Activated CD8-positive, alpha-beta T cell treated with anti-CD3 and anti-CD28 coated beads for 36 hours (primary cell): Measurements from ENCODE around the gene AHRR. TPM values are rescaled to one million over a fixed set of nuclear protein-coding genes. Genes with fewer than 3 reads are reported as not detected.

Source experiments
- ATAC-seq: fragments of 200-7000 bp; cut with Tn5 transposase; one replicate; pipeline ENCODE4 v1.10.0; 2021; ENCODE audit warnings: mild to moderate bottlenecking, moderate library complexity
- CTCF ChIA-PET: fragments of 350-600 bp; sonication (Branson Sonifier 250); formaldehyde crosslinking; loops from one replicate; lab custom pipeline; 2021; ENCODE audit warnings: antibody characterized with exemption; lab: Charles Lee
- POLR2A ChIA-PET: fragments of 350-600 bp; sonication (Branson Sonifier 250); formaldehyde crosslinking; loops from one replicate; lab custom pipeline; 2021; ENCODE audit warnings: antibody characterized with exemption; lab: Charles Lee
- DNase-seq: peaks from one replicate; pipeline ENCODE4 v3.0.0-alpha.2; 2020
- H3K27ac Mint-ChIP-seq: one replicate; pipeline ENCODE4 v1.8.0; 2021; ENCODE audit warnings: mild to moderate bottlenecking, mixed read lengths
- H3K27me3 Mint-ChIP-seq: one replicate; pipeline ENCODE4 v1.8.0; 2021; ENCODE audit warnings: mixed read lengths
- H3K36me3 Mint-ChIP-seq: one replicate; pipeline ENCODE4 v1.8.0; 2021; ENCODE audit warnings: low read depth, mixed read lengths
- H3K4me1 Mint-ChIP-seq: one replicate; pipeline ENCODE4 v1.8.0; 2021; ENCODE audit warnings: low read depth, mixed read lengths
- H3K4me3 Mint-ChIP-seq: one replicate; pipeline ENCODE4 v1.8.0; 2021; ENCODE audit warnings: mild to moderate bottlenecking, moderate library complexity, mixed read lengths
- H3K9me3 Mint-ChIP-seq: one replicate; pipeline ENCODE4 v1.8.0; 2021; ENCODE audit warnings: mixed read lengths
- intact Hi-C: fragments of 100-400 bp; cut with micrococcal nuclease; formaldehyde crosslinking; loops from one replicate; pipeline ENCODE4 v1.10.0; 2022
- total RNA-seq, 2 experiments: library from RNA; stranded (reverse); gene quantifications; one replicate each; pipeline ENCODE4 v1.2.3, GENCODE V29; 2021
- TF ChIP-seq, protein P1 (sequence below): fragments of 200-600 bp; IDR thresholded peaks from one replicate; pipeline ENCODE4 v1.8.0; 2022; ENCODE audit warnings: antibody characterized with exemption, mild to moderate bottlenecking

AHRR gene
- total RNA-seq, 2 experiments from 2014 or later = 26.3 to 27.9 TPM

GRCh38 chr5:359301-359897 lies 37.9 kb downstream of the AHRR start:
- ATAC-seq (no peak), DNase-seq (no peak)
- Mint-ChIP-seq H3K9me3 (peaks cover 1% of the 10 kb centered on the region), H3K27me3 (no peaks in the 10 kb centered on the region), H3K27ac (peak overlapping the region; percentile 5), H3K36me3 (peaks cover 41% of the 10 kb centered on the region), H3K4me1 (peaks cover 3% of the 10 kb centered on the region), H3K4me3 (no peak overlapping the region)
- intact Hi-C loops = no loop called here
- POLR2A ChIA-PET = no interaction called here
- TF ChIP-seq, protein P1, sequence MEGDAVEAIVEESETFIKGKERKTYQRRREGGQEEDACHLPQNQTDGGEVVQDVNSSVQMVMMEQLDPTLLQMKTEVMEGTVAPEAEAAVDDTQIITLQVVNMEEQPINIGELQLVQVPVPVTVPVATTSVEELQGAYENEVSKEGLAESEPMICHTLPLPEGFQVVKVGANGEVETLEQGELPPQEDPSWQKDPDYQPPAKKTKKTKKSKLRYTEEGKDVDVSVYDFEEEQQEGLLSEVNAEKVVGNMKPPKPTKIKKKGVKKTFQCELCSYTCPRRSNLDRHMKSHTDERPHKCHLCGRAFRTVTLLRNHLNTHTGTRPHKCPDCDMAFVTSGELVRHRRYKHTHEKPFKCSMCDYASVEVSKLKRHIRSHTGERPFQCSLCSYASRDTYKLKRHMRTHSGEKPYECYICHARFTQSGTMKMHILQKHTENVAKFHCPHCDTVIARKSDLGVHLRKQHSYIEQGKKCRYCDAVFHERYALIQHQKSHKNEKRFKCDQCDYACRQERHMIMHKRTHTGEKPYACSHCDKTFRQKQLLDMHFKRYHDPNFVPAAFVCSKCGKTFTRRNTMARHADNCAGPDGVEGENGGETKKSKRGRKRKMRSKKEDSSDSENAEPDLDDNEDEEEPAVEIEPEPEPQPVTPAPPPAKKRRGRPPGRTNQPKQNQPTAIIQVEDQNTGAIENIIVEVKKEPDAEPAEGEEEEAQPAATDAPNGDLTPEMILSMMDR = no peak
- CTCF ChIA-PET = no interaction called here

DNA sequence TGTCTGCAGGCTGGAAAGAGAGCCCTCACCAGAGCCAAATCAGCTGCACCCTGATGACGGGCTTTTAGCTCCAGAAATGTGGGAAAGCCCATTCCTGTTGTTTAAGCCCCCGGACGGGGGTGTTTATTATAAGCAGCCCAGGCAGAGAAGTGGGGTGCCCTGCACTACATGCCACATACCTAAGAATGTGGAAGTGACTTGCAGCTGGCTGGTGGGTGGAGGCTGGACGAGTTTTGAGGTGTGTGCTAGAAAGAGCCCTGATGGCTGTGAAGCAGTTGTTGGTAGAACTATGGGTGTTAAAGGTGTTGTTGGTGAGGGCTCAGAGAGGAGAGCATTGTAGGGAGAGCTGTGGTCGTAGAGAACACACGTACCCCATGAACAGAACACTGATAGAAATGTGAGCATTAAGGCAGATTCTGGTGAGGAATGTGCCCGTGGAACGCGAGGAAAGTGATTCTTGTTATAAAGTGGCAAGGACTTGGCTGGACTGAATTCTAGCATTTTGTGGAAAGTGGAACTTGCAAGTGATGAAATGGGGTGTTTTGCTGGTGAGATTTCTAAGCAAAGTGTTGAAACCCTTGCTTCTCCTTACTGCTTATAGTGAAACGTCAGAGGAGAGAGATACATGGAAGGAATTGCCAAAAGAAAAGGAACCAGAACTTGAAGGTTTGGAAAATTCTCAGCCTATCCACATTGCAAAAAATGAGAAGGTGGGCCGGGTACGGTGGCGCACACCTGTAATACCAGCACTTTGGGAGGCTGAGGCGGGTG lies 38.9 kb downstream of the AHRR start:
- peaks cover 5% of the 10 kb centered on the region for H3K9me3 Mint-ChIP-seq
- H3K27me3 Mint-ChIP-seq = no peaks in the 10 kb centered on the region
- H3K27ac Mint-ChIP-seq = no peak overlapping the region
- ATAC-seq (no peak), DNase-seq (no peak)
- peaks cover 3% of the 10 kb centered on the region for H3K4me1 Mint-ChIP-seq
- TF ChIP-seq, protein P1 = no peak
- intact Hi-C loops = no loop called here
- H3K4me3 Mint-ChIP-seq = no peak overlapping the region
- CTCF ChIA-PET = interaction anchor here (1.0 kb wide), 1 partner anchor 19 kb away, joined by 3 read pairs; no protein-coding TSS in a partner anchor
- H3K36me3 Mint-ChIP-seq = peaks cover 47% of the 10 kb centered on the region
- POLR2A ChIA-PET = no interaction called here

DNA sequence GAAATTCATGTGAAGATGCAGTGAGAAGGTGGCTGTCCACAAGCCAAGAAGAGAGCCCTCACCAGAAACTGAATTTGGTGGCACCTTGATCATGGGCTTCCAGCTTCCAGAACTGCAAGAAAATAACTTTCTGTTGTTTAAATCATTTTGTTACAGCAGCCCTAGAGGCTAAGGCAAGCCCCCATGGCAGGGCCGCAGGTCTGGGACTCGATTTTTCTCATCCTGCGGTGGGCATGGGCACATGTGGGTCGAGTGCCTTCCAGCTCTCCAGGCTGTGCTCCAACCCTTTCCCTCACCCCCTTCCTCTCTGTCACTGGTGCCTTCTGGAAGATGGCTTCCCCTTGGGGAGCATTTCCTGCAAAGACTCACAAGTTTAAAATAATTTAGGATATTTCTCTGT lies 40.7 kb downstream of the AHRR start:
- intact Hi-C loops = no loop called here
- H3K4me1 Mint-ChIP-seq = no peaks in the 10 kb centered on the region
- no peak for DNase-seq
- CTCF ChIA-PET = no interaction called here
- ATAC-seq = no peak
- POLR2A ChIA-PET = interaction anchor here (0.9 to 1.1 kb wide), 2 partner anchors 10 to 11 kb away, joined by 3 to 4 read pairs; no protein-coding TSS in a partner anchor
- H3K27me3 Mint-ChIP-seq = no peaks in the 10 kb centered on the region
- TF ChIP-seq, protein P1 = no peak
- H3K9me3 Mint-ChIP-seq = peaks cover 6% of the 10 kb centered on the region
- peaks cover 51% of the 10 kb centered on the region for H3K36me3 Mint-ChIP-seq
- no peak overlapping the region for H3K27ac Mint-ChIP-seq
- no peak overlapping the region for H3K4me3 Mint-ChIP-seq

DNA sequence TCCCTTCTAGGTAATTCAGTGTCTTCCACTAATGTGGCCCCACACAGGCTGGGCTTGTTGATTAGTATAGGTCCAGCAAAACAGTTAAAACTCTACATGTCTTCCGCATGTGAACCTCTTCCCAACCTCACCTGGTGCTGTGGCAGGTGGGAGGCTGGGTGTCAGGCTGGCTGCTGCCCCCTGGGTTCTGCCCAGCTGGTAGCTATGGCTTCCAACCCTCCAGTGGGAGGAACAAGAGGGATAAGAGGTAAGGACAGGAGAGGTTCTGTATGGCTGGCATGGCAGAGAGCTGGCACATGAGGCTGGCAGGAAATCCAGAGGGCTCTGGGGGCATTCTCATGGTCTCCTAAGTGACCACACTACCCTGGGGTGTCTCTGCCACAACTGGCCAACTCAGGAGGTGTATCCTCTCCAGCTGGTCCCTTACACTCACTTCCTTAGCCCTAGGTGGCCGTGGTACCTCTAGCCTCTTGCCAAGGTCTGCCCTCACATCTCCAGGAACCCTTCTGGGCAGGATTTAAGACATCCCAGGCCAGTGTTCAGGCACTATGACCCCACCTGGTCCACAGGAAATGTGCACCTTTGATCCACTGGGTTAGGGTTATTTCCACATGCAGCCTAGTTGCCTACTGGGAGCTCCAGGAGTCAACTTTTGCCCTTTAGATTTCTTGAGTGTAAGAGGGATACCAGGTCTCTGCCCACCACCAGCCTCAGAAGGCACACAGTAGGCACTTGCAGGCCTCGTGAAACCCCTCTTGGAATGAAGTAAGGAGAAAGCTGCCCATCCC lies 41.7 kb downstream of the AHRR start:
- peaks cover 6% of the 10 kb centered on the region for H3K9me3 Mint-ChIP-seq
- no peak overlapping the region for H3K4me3 Mint-ChIP-seq
- DNase-seq (no peak), ATAC-seq (no peak)
- POLR2A ChIA-PET = interaction anchor here (0.7 to 1.1 kb wide), 3 partner anchors 9 to 109 kb away, joined by 3 to 5 read pairs (median 3); no protein-coding TSS in a partner anchor
- peaks cover 1% of the 10 kb centered on the region for H3K4me1 Mint-ChIP-seq
- H3K27ac Mint-ChIP-seq = no peak overlapping the region
- intact Hi-C loops = no loop called here
- no peaks in the 10 kb centered on the region for H3K27me3 Mint-ChIP-seq
- TF ChIP-seq, protein P1 = no peak
- peaks cover 56% of the 10 kb centered on the region for H3K36me3 Mint-ChIP-seq
- CTCF ChIA-PET = interaction anchor here (1.0 to 1.8 kb wide), 3 partner anchors 10 to 15 kb away, joined by 3 to 4 read pairs (median 3); no protein-coding TSS in a partner anchor
